Right forelimb (tissue), 1 donor: Measurements from ENCODE around the gene SPRY1.

Experiments
- DNase-seq: peaks from one replicate; pipeline ENCODE4 v3.0.0-alpha.2; 2018

Gene SPRY1

GRCh38 chr4:123380728-123381716 lies 15.6 kb upstream of the SPRY1 start:
- DNase-seq: no peak

GRCh38 chr4:123381996-123382395 lies 14.6 kb upstream of the SPRY1 start:
- no peak for DNase-seq

DNA sequence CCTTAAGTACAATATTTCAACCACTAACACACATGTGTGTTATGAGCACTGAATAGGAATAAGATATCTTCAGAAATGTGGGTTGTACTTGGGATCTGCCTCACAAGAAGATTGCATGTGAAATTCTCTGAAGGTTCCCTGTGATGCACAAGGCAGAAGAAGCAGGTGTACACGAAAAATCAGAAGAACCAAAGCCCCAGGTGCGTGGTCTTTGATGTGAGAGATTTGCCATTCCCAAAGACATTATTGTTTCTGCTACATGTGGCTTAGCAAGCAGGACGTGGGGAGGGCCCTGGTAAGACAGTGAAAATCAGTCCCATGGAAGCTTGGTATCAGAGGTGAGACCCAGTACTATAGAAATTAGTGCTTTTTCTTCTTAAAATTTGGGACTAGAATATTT lies 13.0 kb upstream of the SPRY1 start:
- no peak for DNase-seq

DNA sequence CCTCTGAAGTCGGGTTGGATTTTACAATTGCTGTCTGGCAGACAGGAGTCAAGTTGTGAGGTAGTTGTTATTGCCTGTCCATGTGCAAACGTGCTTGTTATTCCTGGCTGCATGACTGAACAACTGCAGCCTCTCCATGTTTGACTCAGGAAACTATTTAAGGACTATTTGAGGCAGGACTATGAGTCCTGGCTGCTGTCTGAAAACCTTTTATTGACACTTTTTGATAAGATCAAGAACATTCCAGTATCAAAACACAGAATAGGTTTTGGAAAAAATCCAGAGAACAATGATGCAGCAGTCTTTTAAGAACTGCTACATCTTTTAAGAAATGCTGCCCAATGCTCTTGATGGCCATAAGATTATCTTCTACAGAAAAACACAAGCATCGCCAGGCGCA lies 10.0 kb upstream of the SPRY1 start:
- DNase-seq: no peak

DNA sequence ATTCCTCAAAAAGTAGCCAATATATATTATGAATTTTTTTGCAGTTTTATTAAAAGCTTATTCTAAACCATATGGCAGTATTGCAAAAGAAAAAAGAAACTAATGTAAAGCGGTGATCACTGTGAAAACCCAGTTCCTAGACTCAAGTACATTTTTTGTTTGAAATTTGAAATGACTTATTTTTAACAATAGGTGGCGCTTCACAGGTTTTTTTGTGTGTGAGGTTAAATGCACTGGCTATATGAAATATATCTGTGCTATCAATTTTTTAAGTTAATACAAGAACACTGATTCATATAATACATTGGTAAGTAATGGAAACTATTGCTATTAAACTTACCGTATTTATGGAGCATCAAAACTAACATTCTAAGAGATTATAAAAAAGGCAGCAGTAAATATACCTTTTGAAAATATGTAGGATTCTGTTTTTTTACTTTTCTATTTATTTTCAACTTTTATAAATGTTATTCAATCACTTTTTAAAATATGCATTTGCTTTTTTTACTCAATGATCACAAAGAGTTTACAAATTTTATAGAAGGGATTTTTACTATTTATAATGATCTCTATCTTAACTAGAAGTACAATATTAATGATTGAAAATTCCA lies 5.6 kb upstream of the SPRY1 start:
- DNase-seq: no peak

GRCh38 chr4:123393721-123394120 lies 2.9 kb upstream of the SPRY1 start:
- no peak for DNase-seq

DNA sequence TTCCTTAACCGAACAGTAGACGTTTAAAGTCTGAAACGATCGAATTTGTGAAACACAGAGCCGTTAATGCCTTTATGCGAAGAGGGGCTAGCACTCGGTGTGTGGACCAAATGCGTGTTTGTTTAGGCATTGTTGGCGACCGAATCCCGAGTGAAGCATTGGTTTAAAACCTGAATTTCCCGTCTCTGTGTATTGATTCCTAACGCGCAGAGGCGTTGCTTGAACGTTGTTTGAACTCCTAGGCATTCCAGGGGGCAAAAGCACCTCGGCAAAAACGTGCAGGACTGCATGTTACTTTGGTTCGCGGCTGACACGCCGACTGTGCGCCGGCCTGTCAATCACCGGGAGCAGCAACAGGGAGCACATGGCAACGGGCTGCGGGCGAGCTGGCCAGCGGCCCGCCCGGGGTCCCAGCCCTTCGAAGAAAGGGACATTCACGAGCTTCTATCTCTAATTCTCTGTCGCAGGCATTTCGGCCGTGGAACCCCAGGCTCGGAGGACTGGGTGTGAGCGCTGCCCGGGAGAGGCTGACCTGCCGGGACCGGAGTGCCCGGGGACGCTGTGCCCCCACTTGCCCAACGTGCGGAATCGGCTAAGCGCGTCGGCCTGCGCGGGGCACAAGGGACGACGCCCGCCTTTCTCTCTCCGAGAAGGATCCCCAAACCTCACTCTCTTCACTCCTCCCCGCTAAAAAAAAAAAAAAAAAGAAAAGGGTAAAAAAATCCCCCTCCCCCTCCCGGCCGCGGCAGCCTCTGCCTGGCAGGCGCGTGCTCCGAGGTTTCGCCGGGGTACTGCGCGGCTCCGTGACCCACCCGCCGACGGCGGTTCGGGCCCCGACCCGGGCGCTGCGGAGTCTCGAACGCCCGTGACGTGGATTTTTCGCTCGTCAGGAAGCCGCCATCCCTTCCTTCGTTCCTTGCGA lies 810 bp downstream of the SPRY1 start:
- DNase-seq: peak; percentile 81

DNA sequence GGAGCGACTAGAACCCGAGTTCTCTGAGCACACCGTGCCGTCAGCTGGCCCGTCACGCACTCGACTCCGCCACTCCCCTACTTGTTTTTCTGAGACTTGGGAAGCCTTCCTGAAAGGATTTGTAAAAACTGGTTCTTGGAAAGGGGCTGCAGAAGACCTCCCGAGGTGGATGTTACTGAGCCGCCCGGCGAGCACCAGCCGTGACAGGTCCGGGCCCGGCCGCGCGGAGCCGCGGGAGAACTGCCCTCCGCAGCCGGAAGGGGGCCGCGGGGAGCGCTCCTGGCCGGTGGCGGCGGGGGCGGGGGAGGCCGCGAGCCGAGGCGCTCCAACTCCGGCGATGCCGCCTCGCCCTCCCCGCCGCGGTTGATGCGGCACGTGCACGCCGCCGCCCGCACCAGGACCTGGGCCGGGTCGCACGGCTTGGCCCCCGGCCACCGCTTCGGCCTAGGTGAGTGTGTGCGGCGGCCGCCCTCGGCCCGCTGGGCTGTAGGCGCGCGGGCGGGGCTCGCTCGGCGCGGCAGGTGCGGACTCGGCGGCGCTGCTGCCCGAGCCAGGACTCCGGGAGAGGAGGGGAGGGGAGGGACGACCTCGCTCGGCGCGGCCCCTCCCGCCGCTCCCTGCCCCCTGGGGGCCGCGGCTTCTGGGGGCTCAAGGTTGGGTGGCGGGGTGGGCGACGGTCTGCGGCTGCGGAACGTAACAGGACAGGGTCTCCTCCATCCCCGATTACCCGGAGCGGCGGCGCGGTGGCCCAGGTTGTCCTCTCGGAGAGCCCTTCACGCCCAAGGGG lies 1.7 kb downstream of the SPRY1 start:
- peak; percentile 81 for DNase-seq

- DNase-seq: peak; percentile 84
Measured at GRCh38 chr4:123398853-123399626, 2.4 kb downstream of the SPRY1 start.

GRCh38 chr4:123399627-123400358 lies 3.2 kb downstream of the SPRY1 start:
- DNase-seq: peak; percentile 85

- peak; percentile 61 for DNase-seq
Measured at GRCh38 chr4:123401271-123402120, 4.9 kb downstream of the SPRY1 start.

GRCh38 chr4:123402121-123402465 lies 5.5 kb downstream of the SPRY1 start:
- no peak for DNase-seq

- DNase-seq: no peak
Measured at GRCh38 chr4:123403080-123403604, 6.5 kb downstream of the SPRY1 start.

DNA sequence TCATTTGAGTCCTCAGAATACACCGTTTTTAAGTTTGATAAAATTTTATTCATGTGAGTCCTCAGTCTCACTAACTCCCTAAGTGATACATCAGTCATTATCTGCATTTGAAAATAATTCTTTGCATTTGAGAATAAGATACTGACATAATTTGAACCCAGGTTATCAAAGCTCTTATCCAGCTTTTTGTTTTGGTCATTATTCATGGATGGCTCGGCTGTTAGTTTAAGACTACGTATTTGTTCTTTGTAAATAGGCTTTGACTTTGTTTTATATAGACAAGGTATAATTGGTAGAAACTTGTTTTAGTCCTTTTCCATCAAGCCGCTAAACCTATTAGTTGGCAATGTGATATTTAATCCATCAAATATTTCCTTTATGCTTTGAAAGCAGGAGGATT lies 7.9 kb downstream of the SPRY1 start:
- DNase-seq: no peak

DNA sequence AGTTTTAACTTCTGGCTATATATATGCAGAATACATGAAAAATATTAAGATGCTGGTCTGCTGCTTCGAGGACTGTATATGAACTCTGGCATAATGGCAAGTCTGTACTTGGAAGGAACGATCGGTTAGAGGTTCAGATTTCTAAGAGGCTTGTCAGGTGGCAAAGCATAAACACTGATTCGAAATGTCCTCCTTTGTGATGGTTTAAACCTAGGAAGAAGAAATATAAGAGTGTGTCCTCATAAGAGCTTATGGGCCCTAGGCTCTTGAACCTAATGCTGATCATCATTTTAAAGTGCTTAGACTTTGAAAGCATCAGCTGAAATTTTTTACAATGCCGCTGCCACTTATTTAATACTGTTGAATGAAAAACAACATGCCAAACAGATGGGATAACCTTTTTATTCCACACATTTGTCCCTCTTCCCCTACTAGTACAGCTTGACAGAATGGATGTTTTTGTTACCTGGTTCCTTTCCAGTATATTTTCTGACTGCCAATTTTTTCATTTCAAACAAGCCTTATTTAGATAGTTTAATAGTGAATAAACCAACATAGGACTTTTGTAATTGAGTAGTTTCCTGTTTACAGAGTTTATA lies 8.8 kb downstream of the SPRY1 start:
- no peak for DNase-seq

GRCh38 chr4:123406872-123407271 lies 10.3 kb downstream of the SPRY1 start:
- no peak for DNase-seq

DNA sequence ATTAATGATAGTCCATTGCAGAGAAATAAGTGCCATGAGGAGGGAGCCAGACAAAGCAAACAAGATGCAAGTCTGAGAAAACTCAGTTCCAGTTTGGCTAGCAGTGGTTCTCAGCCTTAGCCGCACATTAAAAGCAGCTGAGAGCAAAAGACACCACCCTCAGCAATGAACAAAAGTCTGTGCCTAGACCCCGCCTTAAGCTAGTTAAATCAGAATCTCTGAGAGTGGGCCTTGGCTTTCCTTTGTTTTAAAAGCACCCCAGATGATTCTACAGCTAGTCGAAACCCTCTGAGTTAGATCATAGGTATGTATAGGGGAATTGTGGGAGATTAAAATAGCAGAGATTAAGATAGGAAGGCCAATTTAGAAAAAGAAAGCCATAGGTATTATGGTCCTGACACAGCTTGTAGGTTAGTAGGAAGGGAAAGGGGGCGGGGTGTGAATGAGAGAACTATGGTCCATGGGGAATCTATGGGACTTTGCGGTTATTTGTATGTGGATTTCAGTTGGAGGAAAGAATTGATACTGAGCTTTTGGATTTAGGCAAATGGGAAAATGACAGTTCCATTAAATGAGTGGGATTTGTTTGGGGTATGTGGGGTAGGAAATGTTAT lies 12.0 kb downstream of the SPRY1 start:
- DNase-seq: no peak

DNA sequence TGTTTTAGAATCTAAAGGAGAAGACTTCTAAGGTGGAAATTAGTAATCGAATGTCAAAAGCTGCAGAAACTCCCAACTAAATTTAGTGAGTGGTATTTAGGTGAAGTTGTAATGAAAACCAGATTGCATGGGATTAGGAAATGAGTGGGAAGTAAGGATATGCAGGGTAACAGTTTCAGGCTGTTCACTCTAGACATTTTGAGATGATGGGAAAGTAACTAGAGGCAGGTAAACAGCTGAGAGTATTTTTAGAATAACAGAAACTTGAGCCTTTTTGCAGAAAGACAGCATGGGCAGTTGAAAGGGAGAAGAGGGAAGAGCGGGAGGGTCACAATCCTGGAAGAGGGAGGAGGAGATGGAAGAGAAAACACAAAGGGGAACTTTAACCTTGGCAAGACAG lies 12.7 kb downstream of the SPRY1 start:
- no peak for DNase-seq

DNA sequence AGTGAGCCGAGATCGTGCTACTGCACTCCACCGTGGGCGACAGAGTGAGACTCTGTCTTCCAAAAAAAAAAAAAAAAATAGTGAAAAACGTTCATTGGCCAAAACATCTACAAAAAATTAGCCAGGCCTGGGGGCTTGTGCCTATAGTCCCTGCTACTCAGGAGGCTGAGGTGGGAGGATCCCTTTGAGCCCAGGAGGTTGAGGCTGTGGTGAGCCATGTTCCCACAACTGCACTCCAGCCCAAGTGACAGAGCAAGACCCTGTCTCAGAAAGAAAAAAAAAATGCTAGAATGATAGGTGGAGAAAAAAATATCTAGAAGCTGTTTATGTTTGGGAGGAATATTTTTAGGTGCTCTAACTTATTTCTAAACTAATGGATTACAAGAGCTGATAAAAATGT lies 14.9 kb downstream of the SPRY1 start:
- no peak for DNase-seq
